ENCODE measurements around the gene HLA-E.

Gene HLA-E

DNA sequence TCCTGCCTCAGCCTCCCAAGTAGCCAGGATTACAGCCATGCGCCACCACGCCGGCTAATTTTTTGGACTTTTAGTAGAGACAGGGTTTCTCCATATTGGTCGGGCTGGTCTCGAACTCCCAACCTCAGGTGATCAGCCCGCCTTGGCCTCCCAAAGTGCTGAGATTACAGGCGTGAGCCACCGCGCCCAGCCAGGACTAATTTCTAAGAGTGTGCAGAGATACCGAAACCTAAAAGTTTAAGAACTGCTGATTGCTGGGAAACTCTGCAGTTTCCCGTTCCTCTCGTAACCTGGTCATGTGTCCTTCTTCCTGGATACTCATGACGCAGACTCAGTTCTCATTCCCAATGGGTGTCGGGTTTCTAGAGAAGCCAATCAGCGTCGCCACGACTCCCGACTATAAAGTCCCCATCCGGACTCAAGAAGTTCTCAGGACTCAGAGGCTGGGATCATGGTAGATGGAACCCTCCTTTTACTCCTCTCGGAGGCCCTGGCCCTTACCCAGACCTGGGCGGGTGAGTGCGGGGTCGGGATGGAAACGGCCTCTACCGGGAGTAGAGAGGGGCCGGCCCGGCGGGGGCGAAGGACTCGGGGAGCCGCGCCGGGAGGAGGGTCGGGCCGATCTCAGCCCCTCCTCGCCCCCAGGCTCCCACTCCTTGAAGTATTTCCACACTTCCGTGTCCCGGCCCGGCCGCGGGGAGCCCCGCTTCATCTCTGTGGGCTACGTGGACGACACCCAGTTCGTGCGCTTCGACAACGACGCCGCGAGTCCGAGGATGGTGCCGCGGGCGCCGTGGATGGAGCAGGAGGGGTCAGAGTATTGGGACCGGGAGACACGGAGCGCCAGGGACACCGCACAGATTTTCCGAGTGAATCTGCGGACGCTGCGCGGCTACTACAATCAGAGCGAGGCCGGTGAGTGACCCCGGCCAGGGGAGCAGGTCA is at the start of gene HLA-E:
Gene HLA-E (plus strand): TSS at position 429 of the 945 bp plus-strand sequence. CDS start 23 bp downstream, at position 452.
- TF ChIP-seq, protein P1, sequence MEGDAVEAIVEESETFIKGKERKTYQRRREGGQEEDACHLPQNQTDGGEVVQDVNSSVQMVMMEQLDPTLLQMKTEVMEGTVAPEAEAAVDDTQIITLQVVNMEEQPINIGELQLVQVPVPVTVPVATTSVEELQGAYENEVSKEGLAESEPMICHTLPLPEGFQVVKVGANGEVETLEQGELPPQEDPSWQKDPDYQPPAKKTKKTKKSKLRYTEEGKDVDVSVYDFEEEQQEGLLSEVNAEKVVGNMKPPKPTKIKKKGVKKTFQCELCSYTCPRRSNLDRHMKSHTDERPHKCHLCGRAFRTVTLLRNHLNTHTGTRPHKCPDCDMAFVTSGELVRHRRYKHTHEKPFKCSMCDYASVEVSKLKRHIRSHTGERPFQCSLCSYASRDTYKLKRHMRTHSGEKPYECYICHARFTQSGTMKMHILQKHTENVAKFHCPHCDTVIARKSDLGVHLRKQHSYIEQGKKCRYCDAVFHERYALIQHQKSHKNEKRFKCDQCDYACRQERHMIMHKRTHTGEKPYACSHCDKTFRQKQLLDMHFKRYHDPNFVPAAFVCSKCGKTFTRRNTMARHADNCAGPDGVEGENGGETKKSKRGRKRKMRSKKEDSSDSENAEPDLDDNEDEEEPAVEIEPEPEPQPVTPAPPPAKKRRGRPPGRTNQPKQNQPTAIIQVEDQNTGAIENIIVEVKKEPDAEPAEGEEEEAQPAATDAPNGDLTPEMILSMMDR (conservative IDR thresholded peaks at IDR 0.05; ENCODE audit: low read length): no peak
- no peak for TF ChIP-seq EZH2phosphoT487 (IDR thresholded peaks at IDR 0.05; ENCODE audit: borderline replicate concordance)
- no peaks in the 10 kb centered on the region for H3K9me3 ChIP-seq (ENCODE audit: insufficient read depth, low read depth, low read length)
- peak within 1 kb of the TSS; percentile 77; the same call in 1 of the 2 replicates for H2AFZ ChIP-seq (ENCODE audit: low read length)

DNA sequence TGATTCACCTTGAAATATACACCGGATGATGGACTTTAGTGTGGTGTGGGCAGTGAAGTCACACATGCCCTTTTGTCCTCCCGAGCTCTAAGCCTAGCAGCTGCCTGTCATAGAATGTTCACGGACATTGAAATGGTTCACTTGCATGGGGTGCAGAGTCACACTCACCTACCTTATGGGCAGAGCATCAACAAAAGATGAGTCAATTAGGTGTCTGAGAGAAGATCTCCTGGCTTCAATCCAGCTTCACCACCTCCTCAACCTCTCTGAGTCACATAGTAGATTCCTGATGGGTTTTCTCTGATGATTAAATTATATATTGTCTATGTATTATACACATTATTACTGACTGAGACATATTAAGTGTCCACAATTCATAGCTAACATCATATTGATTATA is 48.1 kb upstream of the HLA-E start:
- Histone ChIP-seq H3K4me1 (ENCODE audit: insufficient read depth, low read length, poor library complexity, severe bottlenecking) (no peaks in the 10 kb centered on the region), H3K4me3 (ENCODE audit: low read length, poor library complexity, severe bottlenecking) (no peak overlapping the region), H3K36me3 (ENCODE audit: insufficient read depth, low read length) (no peaks in the 10 kb centered on the region), H3K9me2 (replicated peaks; ENCODE audit: low read depth, low read length) (no peaks in the 10 kb centered on the region), H3K79me2 (ENCODE audit: insufficient read depth, low read length) (no peaks in the 10 kb centered on the region), H2AFZ (ENCODE audit: low read length) (no peak overlapping the region), H3K9ac (ENCODE audit: low read depth, low read length, poor library complexity, severe bottlenecking) (no peak overlapping the region), H3F3A (ENCODE audit: low read depth) (no peaks in the 10 kb centered on the region), H3K9me3 (ENCODE audit: insufficient read depth, low read depth, low read length) (no peaks in the 10 kb centered on the region), H3K27me3 (ENCODE audit: insufficient read depth, low read length, poor library complexity, severe bottlenecking) (peaks cover 43% of the 10 kb centered on the region), H4K20me1 (ENCODE audit: insufficient read depth, low read length, poor library complexity, severe bottlenecking) (no peaks in the 10 kb centered on the region), H3K4me2 (ENCODE audit: low read depth, low read length, poor library complexity, severe bottlenecking) (no peak overlapping the region)
- TF ChIP-seq, protein P1 (conservative IDR thresholded peaks at IDR 0.05; ENCODE audit: low read length): no peak
- no peak for TF ChIP-seq EZH2phosphoT487 (IDR thresholded peaks at IDR 0.05; ENCODE audit: borderline replicate concordance)

More for the DNA sequence above, at the start of gene HLA-E:
- peaks cover 24% of the 10 kb centered on the region; the same call in 1 of the 2 replicates for H3K36me3 ChIP-seq (ENCODE audit: insufficient read depth, low read length)
- peak within 1 kb of the TSS; percentile 99 for H3K4me2 ChIP-seq (ENCODE audit: low read depth, low read length, poor library complexity, severe bottlenecking)
- H3K79me2 ChIP-seq (ENCODE audit: insufficient read depth, low read length): peaks cover 45% of the 10 kb centered on the region
- peaks cover 7% of the 10 kb centered on the region; the same call in 1 of the 2 replicates for H3F3A ChIP-seq (ENCODE audit: low read depth)
- peaks cover 39% of the 10 kb centered on the region for H3K4me1 ChIP-seq (ENCODE audit: insufficient read depth, low read length, poor library complexity, severe bottlenecking)
- peak within 1 kb of the TSS; percentile 86 for H3K4me3 ChIP-seq (ENCODE audit: low read length, poor library complexity, severe bottlenecking)
- peak within 1 kb of the TSS; percentile 98 for H3K9ac ChIP-seq (ENCODE audit: low read depth, low read length, poor library complexity, severe bottlenecking)
- H3K9me2 ChIP-seq (replicated peaks; ENCODE audit: low read depth, low read length): no peaks in the 10 kb centered on the region
- H4K20me1 ChIP-seq (ENCODE audit: insufficient read depth, low read length, poor library complexity, severe bottlenecking): peaks cover 42% of the 10 kb centered on the region
- peaks cover 6% of the 10 kb centered on the region for H3K27me3 ChIP-seq (ENCODE audit: insufficient read depth, low read length, poor library complexity, severe bottlenecking)

DNA sequence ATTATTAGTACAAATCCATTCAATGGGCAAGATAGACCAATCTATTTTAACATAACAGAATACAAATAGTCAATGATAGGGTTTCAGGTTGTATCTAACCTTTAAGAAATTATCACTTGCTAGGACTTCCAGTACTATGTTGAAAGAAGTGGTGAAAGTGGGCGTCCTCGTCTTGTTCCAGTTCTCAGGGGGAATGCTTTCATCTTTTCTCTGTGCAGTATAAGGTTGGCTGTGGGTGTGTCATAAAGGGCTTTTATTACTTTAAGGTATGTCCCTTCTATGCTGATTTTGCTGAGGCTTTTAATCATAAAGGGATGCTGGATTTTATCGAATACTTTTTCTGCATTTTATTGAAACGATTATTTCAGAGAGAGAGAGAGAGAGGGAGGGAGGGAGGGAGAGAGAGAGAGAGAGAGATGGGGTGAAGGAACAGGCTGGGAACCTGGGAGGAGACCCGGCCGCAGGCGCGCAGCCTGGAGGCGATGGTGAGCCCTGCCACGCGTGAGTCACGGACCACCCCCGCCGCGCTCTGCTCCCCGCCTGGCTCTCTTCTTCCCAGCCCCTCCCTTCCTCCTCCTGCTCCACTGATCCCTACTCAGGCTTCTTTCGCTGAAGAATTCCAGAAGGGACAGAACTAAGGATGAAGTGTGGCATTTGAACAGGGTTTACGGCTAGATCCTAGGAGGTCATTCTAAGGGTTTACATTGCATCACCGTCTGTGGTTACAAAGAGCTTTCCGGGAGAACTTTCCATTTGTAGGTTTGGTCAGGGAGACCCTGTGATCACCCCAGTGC is 45.5 kb upstream of the HLA-E start:
- Histone ChIP-seq H3K4me1 (ENCODE audit: insufficient read depth, low read length, poor library complexity, severe bottlenecking) (no peaks in the 10 kb centered on the region), H3F3A (ENCODE audit: low read depth) (no peaks in the 10 kb centered on the region), H4K20me1 (ENCODE audit: insufficient read depth, low read length, poor library complexity, severe bottlenecking) (no peaks in the 10 kb centered on the region), H3K9me3 (ENCODE audit: insufficient read depth, low read depth, low read length) (no peaks in the 10 kb centered on the region), H3K79me2 (ENCODE audit: insufficient read depth, low read length) (no peaks in the 10 kb centered on the region), H2AFZ (ENCODE audit: low read length) (no peak overlapping the region), H3K36me3 (ENCODE audit: insufficient read depth, low read length) (no peaks in the 10 kb centered on the region), H3K4me3 (ENCODE audit: low read length, poor library complexity, severe bottlenecking) (no peak overlapping the region), H3K9ac (ENCODE audit: low read depth, low read length, poor library complexity, severe bottlenecking) (no peak overlapping the region), H3K27me3 (ENCODE audit: insufficient read depth, low read length, poor library complexity, severe bottlenecking) (peaks cover 63% of the 10 kb centered on the region), H3K4me2 (ENCODE audit: low read depth, low read length, poor library complexity, severe bottlenecking) (no peak overlapping the region), H3K9me2 (replicated peaks; ENCODE audit: low read depth, low read length) (no peaks in the 10 kb centered on the region)
- TF ChIP-seq, protein P1 (conservative IDR thresholded peaks at IDR 0.05; ENCODE audit: low read length): no peak
- no peak for TF ChIP-seq EZH2phosphoT487 (IDR thresholded peaks at IDR 0.05; ENCODE audit: borderline replicate concordance)

Data from Loucy (cell line).